ENCODE measurements around the gene LINC01488.

LINC01488 gene

GRCh38 chr11:69498614-69499175 is 17.2 kb downstream of the LINC01488 start:
- no peak overlapping the region for H3K4me3 ChIP-seq (ENCODE audit: low read depth, low read length)
- no peak for DNase-seq (ENCODE audit: low read depth)
- TF ChIP-seq CTCF (IDR thresholded peaks at IDR 0.05; ENCODE audit: insufficient read depth, low read depth, low read length, missing control alignments) = no peak

GRCh38 chr11:69499186-69499917 is 17.9 kb downstream of the LINC01488 start:
- DNase-seq (ENCODE audit: low read depth) = peak; percentile 4
- no peak overlapping the region for H3K4me3 ChIP-seq (ENCODE audit: low read depth, low read length)
- TF ChIP-seq CTCF (IDR thresholded peaks at IDR 0.05; ENCODE audit: insufficient read depth, low read depth, low read length, missing control alignments) = no peak

- no peak for DNase-seq (ENCODE audit: low read depth)
- no peak overlapping the region for H3K4me3 ChIP-seq (ENCODE audit: low read depth, low read length)
- TF ChIP-seq CTCF (IDR thresholded peaks at IDR 0.05; ENCODE audit: insufficient read depth, low read depth, low read length, missing control alignments) = no peak
These were observed 18.4 kb downstream of the LINC01488 start for GRCh38 chr11:69499918-69500284.

- TF ChIP-seq CTCF (IDR thresholded peaks at IDR 0.05; ENCODE audit: insufficient read depth, low read depth, low read length, missing control alignments) = no peak
- no peak for DNase-seq (ENCODE audit: low read depth)
- H3K4me3 ChIP-seq (ENCODE audit: low read depth, low read length) = no peak overlapping the region
These were observed 19.0 kb downstream of the LINC01488 start for GRCh38 chr11:69500285-69501120.

- H3K4me3 ChIP-seq (ENCODE audit: low read depth, low read length) = no peak overlapping the region
- TF ChIP-seq CTCF (IDR thresholded peaks at IDR 0.05; ENCODE audit: insufficient read depth, low read depth, low read length, missing control alignments) = no peak
- DNase-seq (ENCODE audit: low read depth) = no peak
These were observed 19.6 kb downstream of the LINC01488 start for GRCh38 chr11:69501121-69501489.

GRCh38 chr11:69501891-69502860 is 20.7 kb downstream of the LINC01488 start:
- H3K4me3 ChIP-seq (ENCODE audit: low read depth, low read length) = no peak overlapping the region
- no peak for TF ChIP-seq CTCF (IDR thresholded peaks at IDR 0.05; ENCODE audit: insufficient read depth, low read depth, low read length, missing control alignments)
- DNase-seq (ENCODE audit: low read depth) = no peak

Measured in GM12865 (cell line).